Chondrocyte (in vitro differentiated cells): ENCODE results near the gene CACNA1S. TPM values are rescaled to one million over a fixed set of nuclear protein-coding genes. Genes with fewer than 3 reads are reported as not detected.

ENCODE experiments used
- DNase-seq: peaks from one replicate; pipeline ENCODE4 v3.0.0; 2021; ENCODE audit warnings: mixed read lengths, low spot score
- H3K27ac Mint-ChIP-seq: one replicate; pipeline ENCODE4 v1.8.0; 2021; ENCODE audit warnings: mild to moderate bottlenecking, moderate library complexity, mixed read lengths; ENCODE audit not compliant: unreplicated experiment
- H3K27me3 Mint-ChIP-seq: 2 replicates; pipeline ENCODE4 v1.8.0; 2021; ENCODE audit warnings: low read depth, mixed read lengths
- H3K36me3 Mint-ChIP-seq: 2 replicates; pipeline ENCODE4 v1.8.0; 2021; ENCODE audit warnings: low read depth, mixed read lengths
- H3K4me1 Mint-ChIP-seq: 2 replicates; pipeline ENCODE4 v1.8.0; 2021; ENCODE audit warnings: low read depth, mild to moderate bottlenecking, mixed read lengths
- H3K4me3 Mint-ChIP-seq: one replicate; pipeline ENCODE4 v1.8.0; 2021; ENCODE audit warnings: mild to moderate bottlenecking, moderate library complexity, mixed read lengths; ENCODE audit not compliant: unreplicated experiment
- H3K9me3 Mint-ChIP-seq: 2 replicates; pipeline ENCODE4 v1.8.0; 2021; ENCODE audit warnings: low read depth, mixed read lengths
- total RNA-seq: library from RNA; stranded (reverse); gene quantifications from 3 replicates; pipeline ENCODE4 v1.2.1, GENCODE V29; 2021
- TF ChIP-seq, protein P1 (sequence below): fragments of 200-600 bp; sonication (generic); IDR thresholded peaks from 2 replicates; pipeline ENCODE4 v1.5.0; 2021; ENCODE audit warnings: antibody characterized with exemption, mild to moderate bottlenecking, moderate library complexity

The CACNA1S gene
- total RNA-seq, 1 donor from 2014 or later = 0.40 TPM

GRCh38 chr1:201096041-201096461 lies 16.2 kb downstream of the CACNA1S start:
- Mint-ChIP-seq H3K27me3 (peaks cover 13% of the 10 kb centered on the region), H3K27ac (no peak overlapping the region), H3K4me1 (peaks cover 12% of the 10 kb centered on the region), H3K4me3 (no peak overlapping the region), H3K36me3 (peaks cover 5% of the 10 kb centered on the region), H3K9me3 (no peaks in the 10 kb centered on the region)
- TF ChIP-seq, protein P1, sequence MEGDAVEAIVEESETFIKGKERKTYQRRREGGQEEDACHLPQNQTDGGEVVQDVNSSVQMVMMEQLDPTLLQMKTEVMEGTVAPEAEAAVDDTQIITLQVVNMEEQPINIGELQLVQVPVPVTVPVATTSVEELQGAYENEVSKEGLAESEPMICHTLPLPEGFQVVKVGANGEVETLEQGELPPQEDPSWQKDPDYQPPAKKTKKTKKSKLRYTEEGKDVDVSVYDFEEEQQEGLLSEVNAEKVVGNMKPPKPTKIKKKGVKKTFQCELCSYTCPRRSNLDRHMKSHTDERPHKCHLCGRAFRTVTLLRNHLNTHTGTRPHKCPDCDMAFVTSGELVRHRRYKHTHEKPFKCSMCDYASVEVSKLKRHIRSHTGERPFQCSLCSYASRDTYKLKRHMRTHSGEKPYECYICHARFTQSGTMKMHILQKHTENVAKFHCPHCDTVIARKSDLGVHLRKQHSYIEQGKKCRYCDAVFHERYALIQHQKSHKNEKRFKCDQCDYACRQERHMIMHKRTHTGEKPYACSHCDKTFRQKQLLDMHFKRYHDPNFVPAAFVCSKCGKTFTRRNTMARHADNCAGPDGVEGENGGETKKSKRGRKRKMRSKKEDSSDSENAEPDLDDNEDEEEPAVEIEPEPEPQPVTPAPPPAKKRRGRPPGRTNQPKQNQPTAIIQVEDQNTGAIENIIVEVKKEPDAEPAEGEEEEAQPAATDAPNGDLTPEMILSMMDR = no peak
- DNase-seq = no peak

GRCh38 chr1:201095581-201095980 lies 16.6 kb downstream of the CACNA1S start:
- TF ChIP-seq, protein P1 = no peak
- peaks cover 13% of the 10 kb centered on the region for H3K27me3 Mint-ChIP-seq
- H3K27ac Mint-ChIP-seq = no peak overlapping the region
- no peak overlapping the region for H3K4me3 Mint-ChIP-seq
- H3K4me1 Mint-ChIP-seq = peaks cover 15% of the 10 kb centered on the region
- no peak for DNase-seq
- peaks cover 5% of the 10 kb centered on the region for H3K36me3 Mint-ChIP-seq
- H3K9me3 Mint-ChIP-seq = no peaks in the 10 kb centered on the region

- Mint-ChIP-seq H3K4me1 (peaks cover 21% of the 10 kb centered on the region), H3K27me3 (peaks cover 13% of the 10 kb centered on the region), H3K36me3 (peaks cover 5% of the 10 kb centered on the region), H3K4me3 (no peak overlapping the region), H3K9me3 (no peaks in the 10 kb centered on the region), H3K27ac (no peak overlapping the region)
- TF ChIP-seq, protein P1 = no peak
- DNase-seq = no peak
Observed at GRCh38 chr1:201094832-201095231, 17.4 kb downstream of the CACNA1S start.

- Mint-ChIP-seq H3K4me3 (no peak overlapping the region), H3K4me1 (peaks cover 29% of the 10 kb centered on the region), H3K27me3 (peaks cover 13% of the 10 kb centered on the region), H3K9me3 (no peaks in the 10 kb centered on the region), H3K36me3 (peaks cover 5% of the 10 kb centered on the region), H3K27ac (no peak overlapping the region)
- TF ChIP-seq, protein P1 = no peak
- no peak for DNase-seq
Observed at GRCh38 chr1:201093962-201094361, 18.3 kb downstream of the CACNA1S start.

DNA sequence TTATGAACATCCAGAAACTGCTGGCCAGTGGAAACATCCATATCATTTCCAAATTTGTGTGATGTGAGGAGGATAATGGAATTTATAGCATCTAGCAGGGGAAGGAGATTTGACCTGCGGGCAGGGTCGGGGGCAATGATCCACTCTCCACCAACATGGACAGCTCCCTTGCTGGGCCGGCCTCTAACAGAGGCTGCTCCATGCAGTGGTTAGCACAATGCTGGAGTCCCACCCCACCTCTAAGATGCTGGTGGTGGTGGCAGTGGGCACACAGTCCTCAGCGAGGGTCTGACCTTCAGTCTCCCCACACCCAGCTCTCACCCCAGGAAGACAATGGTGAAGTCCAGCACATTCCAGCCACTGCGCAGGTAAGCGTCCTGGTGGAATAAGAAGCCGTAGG lies 18.7 kb downstream of the CACNA1S start:
- Mint-ChIP-seq H3K4me3 (no peak overlapping the region), H3K4me1 (peaks cover 29% of the 10 kb centered on the region), H3K9me3 (no peaks in the 10 kb centered on the region), H3K27me3 (peaks cover 13% of the 10 kb centered on the region), H3K27ac (no peak overlapping the region), H3K36me3 (peaks cover 5% of the 10 kb centered on the region)
- no peak for DNase-seq
- TF ChIP-seq, protein P1 = no peak
